ENCODE measurements around the gene NPPA.

- TF ChIP-seq CTCF (IDR thresholded peaks at IDR 0.05) (no peak), POLR2A (IDR thresholded peaks at IDR 0.05) (no peak)
Observed at GRCh38 chr1:11886986-11887665, 39.5 kb upstream of the NPPA start.
